Mucosa of rectum (tissue), 2 donors: ENCODE measurements around the gene SIGMAR1.

Experiments
- H3K27ac ChIP-seq, 2 donors: one replicate each; pipeline ENCODE4 v1.7.0; 2013; ENCODE audit warnings: inconsistent platforms in 2 of 2, low read depth in 2 of 2, low read length in 2 of 2
- H3K27me3 ChIP-seq, 2 donors: one replicate each; pipeline ENCODE4 v1.7.0; 2013; ENCODE audit warnings: low read length in 2 of 2; ENCODE audit not compliant: control insufficient read depth in 2 of 2, insufficient read depth in 2 of 2
- H3K36me3 ChIP-seq, 2 donors: one replicate each; pipeline ENCODE4 v1.7.0; 2013; ENCODE audit warnings: low read length in 2 of 2; ENCODE audit not compliant: control insufficient read depth in 2 of 2, insufficient read depth in 2 of 2
- H3K4me1 ChIP-seq, 2 donors: one replicate each; pipeline ENCODE4 v1.7.0; 2013; ENCODE audit warnings: low read length in 2 of 2, mild to moderate bottlenecking in 1 of 2; ENCODE audit not compliant: control insufficient read depth in 2 of 2, insufficient read depth in 2 of 2
- H3K4me3 ChIP-seq, 2 donors: one replicate each; pipeline ENCODE4 v1.7.0; 2013; ENCODE audit warnings: low read length in 2 of 2
- H3K9ac ChIP-seq, 2 donors: one replicate each; pipeline ENCODE4 v1.7.0; 2013; ENCODE audit warnings: low read length in 2 of 2, low read depth in 1 of 2, mild to moderate bottlenecking in 1 of 2
- H3K9me3 ChIP-seq, 2 donors: one replicate each; pipeline ENCODE4 v1.7.0; 2013; ENCODE audit warnings: low read length in 2 of 2; ENCODE audit not compliant: control insufficient read depth in 2 of 2
- donor health status: healthy.
- donor health status: Normal muscosa, but diverticular disease.

Gene SIGMAR1

DNA sequence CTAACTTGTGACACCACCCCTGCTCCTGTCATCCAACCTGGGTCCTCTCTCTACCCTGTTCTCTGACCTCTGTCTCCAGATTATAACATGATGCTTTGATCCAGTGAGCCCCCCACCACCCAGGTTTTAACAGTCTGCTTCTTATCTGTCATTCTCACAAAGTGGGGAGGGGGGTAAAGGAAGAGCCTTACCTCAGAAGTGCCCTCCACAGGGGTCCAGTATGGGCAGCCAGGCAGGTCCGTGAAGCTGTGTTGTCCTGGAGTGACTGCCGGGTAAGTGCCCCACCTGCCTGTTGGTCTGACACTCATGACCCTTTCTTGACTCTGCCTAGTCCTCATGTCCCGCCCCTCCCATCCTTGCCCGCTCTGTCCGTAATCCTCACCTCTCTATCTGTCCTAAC lies 17.8 kb upstream of the SIGMAR1 start:
- H3K27me3 ChIP-seq, result no peaks in the 10 kb centered on the region
- peaks cover 0 to under 1% of the 10 kb centered on the region in 2 donors for H3K36me3 ChIP-seq
- H3K4me3 ChIP-seq, result no peak overlapping the region
- no peak overlapping the region for H3K9ac ChIP-seq
- peaks cover 25 to 45% of the 10 kb centered on the region in 2 donors for H3K4me1 ChIP-seq
- no peaks in the 10 kb centered on the region for H3K9me3 ChIP-seq
- peak overlapping the region in 1 of 2 donors; percentile 5 for H3K27ac ChIP-seq

DNA sequence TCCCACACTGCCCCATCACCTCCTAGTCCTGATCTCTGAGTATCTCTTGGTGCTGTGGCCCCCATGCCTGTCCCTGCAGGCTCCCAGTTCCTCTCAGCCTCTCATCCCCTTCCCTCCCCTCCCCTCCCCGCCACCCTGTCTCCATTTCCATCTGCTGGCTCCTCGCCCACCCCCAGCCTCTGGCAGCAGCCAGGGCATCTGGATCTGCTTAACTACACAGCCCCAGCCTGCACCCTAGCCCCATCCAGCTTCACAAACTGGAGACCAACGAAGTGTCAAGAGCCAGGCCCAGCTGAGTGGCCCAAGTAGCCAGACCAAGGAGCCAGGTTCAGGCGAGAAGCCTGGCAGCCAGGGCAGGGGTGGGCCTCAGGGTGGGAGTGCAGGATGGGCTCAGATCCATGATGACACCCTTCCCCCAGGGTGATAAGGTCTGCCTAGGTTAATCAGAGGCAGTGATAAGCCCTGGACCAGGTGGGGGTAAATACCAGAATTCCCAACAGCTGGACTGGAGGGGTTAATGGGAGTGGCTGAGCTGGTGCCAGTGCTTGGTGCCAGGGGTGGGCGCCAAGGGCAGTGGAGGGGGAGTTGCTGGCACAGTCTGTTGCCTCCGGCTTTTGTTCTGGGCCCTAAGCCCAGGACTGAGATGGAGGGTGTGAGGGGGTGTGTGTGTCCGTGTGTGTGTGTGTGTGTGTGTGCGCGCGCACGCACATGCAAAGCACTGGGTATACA lies 16.9 kb upstream of the SIGMAR1 start:
- Histone ChIP-seq H3K36me3 (peaks cover 2 to 7% of the 10 kb centered on the region in 2 donors), H3K9ac (no peak overlapping the region), H3K9me3 (no peaks in the 10 kb centered on the region), H3K27ac (peak overlapping the region in 1 of 2 donors; percentile 86), H3K4me1 (peaks cover 21 to 36% of the 10 kb centered on the region in 2 donors), H3K4me3 (no peak overlapping the region), H3K27me3 (no peaks in the 10 kb centered on the region)

DNA sequence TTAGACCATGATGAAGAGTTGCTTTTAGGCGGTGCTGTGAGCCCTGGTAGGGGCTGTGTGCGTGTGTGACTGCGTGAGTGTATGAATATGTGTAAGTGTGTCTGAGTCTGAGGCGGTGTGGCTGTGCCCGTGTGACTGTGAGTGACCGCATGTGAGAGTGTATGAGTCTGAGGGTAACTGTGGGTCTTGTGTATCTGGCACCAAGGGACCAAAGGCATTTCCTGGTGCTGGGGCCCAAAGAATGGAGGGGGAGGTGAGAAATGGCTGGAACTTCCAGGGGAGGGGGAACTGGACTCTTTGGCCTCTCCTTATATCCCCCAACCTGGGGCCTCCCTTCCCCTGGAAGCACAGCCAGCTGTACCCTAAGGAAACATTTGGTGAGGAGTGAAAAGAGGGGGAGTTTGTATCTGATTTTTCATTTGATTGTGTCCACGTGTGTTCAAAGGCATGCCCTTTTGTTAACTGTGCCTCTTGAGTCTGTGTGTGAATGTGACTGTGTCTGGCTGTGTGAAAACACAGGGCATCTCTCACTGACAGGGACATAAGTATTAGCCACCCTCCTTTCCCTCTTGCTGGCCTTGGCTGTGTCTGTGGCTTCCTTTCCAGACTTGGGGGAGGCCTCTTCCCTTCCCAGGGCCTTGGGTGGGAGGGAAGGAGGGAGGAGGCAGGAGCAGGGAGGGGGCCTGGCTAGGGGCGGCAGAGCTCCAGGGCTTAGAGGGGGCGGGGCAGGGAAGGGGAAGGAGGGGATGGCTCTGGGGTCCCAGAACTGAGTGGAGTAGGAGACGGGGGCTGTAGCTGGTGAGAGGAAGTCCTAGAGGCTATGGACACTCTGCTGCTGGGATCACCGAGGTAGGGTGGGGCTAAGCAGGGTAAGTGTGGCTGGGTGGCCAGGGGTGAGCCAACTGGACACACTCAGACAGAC lies 15.8 kb upstream of the SIGMAR1 start:
- H3K36me3 ChIP-seq, result peaks cover 13 to 18% of the 10 kb centered on the region in 2 donors
- H3K4me1 ChIP-seq, result peaks cover 21 to 33% of the 10 kb centered on the region in 2 donors
- no peaks in the 10 kb centered on the region for H3K9me3 ChIP-seq
- peak overlapping the region in 1 of 2 donors; percentile 26 for H3K9ac ChIP-seq
- H3K27ac ChIP-seq, result peak overlapping the region; percentile 32 to 86
- H3K4me3 ChIP-seq, result peak overlapping the region in 1 of 2 donors; percentile 75
- no peaks in the 10 kb centered on the region for H3K27me3 ChIP-seq

DNA sequence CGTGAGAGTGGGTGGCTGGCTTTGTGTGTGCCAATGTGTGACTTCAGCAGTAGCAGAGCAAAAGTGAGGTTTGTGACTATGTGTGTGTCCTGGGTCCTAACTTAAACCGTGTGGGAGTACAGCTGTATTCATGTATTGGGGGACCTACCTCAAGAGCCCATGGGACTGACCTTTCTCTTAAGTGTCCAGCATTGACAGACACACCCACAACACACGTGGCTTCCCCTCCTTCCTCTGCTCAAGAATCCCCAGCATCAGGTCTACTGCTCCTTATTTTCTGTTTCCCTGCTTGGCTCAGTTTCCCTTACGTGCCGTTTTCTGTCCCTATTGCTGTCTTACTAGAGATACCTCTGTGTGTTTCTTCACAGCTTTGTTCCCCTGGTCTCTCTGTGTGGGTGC lies 15.0 kb upstream of the SIGMAR1 start:
- Histone ChIP-seq H3K27ac (peak overlapping the region; percentile 86 to 89), H3K9me3 (no peaks in the 10 kb centered on the region), H3K4me1 (peaks cover 28 to 39% of the 10 kb centered on the region in 2 donors), H3K9ac (peak overlapping the region; percentile 10 to 48), H3K36me3 (peaks cover 15 to 19% of the 10 kb centered on the region in 2 donors), H3K27me3 (no peaks in the 10 kb centered on the region), H3K4me3 (peak overlapping the region; percentile 47 to 75)

DNA sequence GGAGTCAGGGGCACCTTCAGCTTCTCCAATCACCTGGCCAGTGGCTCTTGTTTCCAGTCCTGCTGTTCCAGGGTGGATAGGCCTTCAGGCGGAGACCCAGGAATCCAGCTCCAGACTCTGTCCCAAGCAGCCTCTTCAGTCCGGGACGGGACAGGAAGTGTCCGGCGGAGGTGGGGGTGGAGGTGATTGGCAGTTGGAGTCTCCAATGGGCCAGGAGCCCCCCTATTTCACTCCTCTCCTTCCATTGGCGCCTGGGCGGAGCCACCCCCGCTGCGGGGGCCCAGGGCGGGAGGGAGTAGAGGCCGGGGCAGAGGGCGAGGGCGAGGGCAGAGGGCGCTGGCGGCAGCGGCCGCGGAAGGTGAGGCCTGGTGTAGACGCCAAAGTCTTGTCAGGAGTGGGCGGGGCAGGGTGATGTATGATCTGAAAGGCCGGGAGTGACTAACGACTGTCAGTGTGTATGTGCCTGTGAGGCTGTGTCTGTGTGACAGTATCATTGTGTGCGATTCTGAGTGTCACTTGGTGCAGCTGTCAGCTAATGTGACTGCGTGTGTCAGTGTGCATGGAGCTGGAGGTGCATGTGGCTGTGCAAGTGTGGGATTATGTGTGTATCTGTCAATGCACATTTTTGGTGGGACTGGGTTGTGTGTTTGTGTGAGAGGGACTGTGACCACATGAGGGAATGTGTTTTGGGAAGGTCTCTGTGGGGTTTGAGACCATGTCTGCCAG lies 14.5 kb upstream of the SIGMAR1 start, which contains the start of gene IL11RA:
Gene IL11RA (plus strand): TSS at position 310 of the 726 bp plus-strand sequence. CDS start 3,033 bp downstream, outside the sequence.
- Histone ChIP-seq H3K27ac (peak within 1 kb of the TSS; percentile 86 to 89), H3K4me1 (peaks cover 34 to 44% of the 10 kb centered on the region in 2 donors), H3K4me3 (peak within 1 kb of the TSS; percentile 47 to 75), H3K9ac (peak within 1 kb of the TSS; percentile 10 to 57), H3K9me3 (no peaks in the 10 kb centered on the region), H3K27me3 (no peaks in the 10 kb centered on the region), H3K36me3 (peaks cover 15 to 19% of the 10 kb centered on the region in 2 donors)

DNA sequence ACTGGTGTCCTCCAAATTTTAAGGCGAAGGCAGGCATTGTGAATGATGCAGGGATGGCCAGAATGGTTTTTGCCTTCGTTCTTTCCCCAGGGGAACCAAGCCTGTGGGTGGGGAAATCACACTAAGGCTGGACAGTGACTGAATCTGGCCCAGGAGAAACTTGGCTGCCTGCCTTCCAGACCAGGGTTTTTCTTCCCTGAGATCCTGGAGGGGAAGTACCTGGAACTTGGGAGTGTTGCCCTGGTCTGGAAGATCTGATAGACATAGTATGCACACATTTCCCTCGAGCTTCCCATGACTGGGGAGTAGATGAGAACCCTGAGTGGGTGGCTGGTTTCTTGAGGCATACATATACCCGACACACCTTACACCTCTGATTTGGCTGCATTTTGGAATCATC lies 13.7 kb upstream of the SIGMAR1 start:
- Histone ChIP-seq H3K27ac (peak overlapping the region; percentile 86 to 89), H3K9me3 (no peaks in the 10 kb centered on the region), H3K4me1 (peaks cover 35 to 48% of the 10 kb centered on the region in 2 donors), H3K4me3 (peak overlapping the region; percentile 47 to 75), H3K36me3 (peaks cover 15 to 19% of the 10 kb centered on the region in 2 donors), H3K27me3 (no peaks in the 10 kb centered on the region), H3K9ac (peak overlapping the region; percentile 4 to 10)

DNA sequence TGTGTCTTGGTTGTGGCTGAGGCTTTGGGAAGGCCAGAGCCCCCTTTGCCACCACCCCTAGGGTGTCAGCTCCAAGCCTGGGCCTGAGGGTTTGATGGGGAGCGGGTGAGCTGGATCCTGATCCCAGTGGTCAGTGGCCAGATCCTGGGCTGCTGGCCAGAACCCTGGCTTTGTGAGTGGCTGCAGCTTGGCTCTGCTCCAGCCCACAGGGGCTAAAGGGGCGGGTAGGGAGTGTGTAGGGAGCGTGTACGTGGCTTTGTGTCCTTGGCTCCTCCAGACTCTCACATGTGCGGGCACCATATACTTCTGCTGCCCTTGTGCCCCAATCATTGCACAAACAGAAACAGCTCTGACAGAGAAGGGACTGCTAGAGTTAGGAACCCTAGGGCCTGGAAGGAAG lies 13.2 kb upstream of the SIGMAR1 start:
- Histone ChIP-seq H3K9ac (no peak overlapping the region), H3K36me3 (peaks cover 15 to 19% of the 10 kb centered on the region in 2 donors), H3K9me3 (no peaks in the 10 kb centered on the region), H3K4me1 (peaks cover 39 to 53% of the 10 kb centered on the region in 2 donors), H3K4me3 (no peak overlapping the region), H3K27me3 (no peaks in the 10 kb centered on the region), H3K27ac (peak overlapping the region in 1 of 2 donors; percentile 86)

DNA sequence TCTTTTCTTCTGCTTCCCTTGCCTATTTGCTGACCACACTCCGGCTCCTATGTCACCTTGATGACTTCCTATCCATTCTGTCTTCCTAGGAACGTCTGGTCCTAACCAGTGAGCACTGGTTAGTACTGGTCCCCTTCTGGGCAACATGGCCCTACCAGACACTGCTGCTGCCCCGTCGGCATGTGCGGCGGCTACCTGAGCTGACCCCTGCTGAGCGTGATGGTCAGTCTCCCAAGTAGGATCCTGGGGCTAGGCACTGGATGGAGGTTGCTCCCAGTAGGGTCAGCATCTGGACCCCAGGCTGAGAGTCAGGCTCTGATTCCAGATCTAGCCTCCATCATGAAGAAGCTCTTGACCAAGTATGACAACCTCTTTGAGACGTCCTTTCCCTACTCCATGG lies 11.1 kb upstream of the SIGMAR1 start:
- Histone ChIP-seq H3K9ac (no peak overlapping the region), H3K27me3 (no peaks in the 10 kb centered on the region), H3K4me3 (no peak overlapping the region), H3K9me3 (no peaks in the 10 kb centered on the region), H3K4me1 (peaks cover 39 to 48% of the 10 kb centered on the region in 2 donors), H3K27ac (no peak overlapping the region), H3K36me3 (peaks cover 15 to 19% of the 10 kb centered on the region in 2 donors)

DNA sequence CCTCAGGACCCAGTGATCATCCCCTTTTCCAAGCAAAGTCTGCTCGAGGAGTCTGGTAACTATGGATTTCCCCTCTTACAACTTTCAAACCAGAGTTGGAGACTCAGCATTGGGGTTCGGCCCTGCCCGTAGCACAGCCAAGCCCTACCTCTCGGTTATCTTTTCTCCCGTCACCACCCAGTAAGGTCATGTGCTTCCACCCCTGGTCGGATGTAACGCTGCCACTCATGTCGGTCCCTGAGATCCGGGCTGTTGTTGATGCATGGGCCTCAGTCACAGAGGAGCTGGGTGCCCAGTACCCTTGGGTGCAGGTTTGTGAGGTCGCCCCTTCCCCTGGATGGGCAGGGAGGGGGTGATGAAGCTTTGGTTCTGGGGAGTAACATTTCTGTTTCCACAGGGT lies 10.1 kb upstream of the SIGMAR1 start:
- H3K27ac ChIP-seq, result peak overlapping the region in 1 of 2 donors; percentile 91
- H3K27me3 ChIP-seq, result no peaks in the 10 kb centered on the region
- H3K36me3 ChIP-seq, result peaks cover 15 to 19% of the 10 kb centered on the region in 2 donors
- peaks cover 30 to 38% of the 10 kb centered on the region in 2 donors for H3K4me1 ChIP-seq
- H3K9me3 ChIP-seq, result no peaks in the 10 kb centered on the region
- peak overlapping the region; percentile 89 to 93 for H3K4me3 ChIP-seq
- H3K9ac ChIP-seq, result peak overlapping the region; percentile 74 to 86
